ENCODE results near the gene EPN3. TPM values are rescaled to one million over a fixed set of nuclear protein-coding genes. Genes with fewer than 3 reads are reported as not detected.

EPN3 gene
- total and polyA plus RNA-seq, 2 donors (not counting 1 experiment from before 2014, with no cell fraction given), result not detected

- peaks cover 0 to 6% (median 1%) of the 10 kb centered on the region in 4 experiments for H3K27me3 ChIP-seq (replicated peaks in 1 of 4; ENCODE audit: control extremely low read depth in 1 of 4, control insufficient read depth in 3 of 4, insufficient read depth in 4 of 4, low read length in 3 of 4)
- H3K79me2 ChIP-seq (ENCODE audit: control insufficient read depth, insufficient read depth, low read length), result no peaks in the 10 kb centered on the region
- H3K4me2 ChIP-seq (replicated peaks; ENCODE audit: low read depth, low read length, poor library complexity, severe bottlenecking), result no peak overlapping the region
- peaks cover 0 to 3% of the 10 kb centered on the region in 2 experiments for H3K36me3 ChIP-seq (replicated peaks in 1 of 2; ENCODE audit: control extremely low read depth in 1 of 2, control insufficient read depth in 1 of 2, extremely low read depth in 1 of 2, insufficient read depth in 2 of 2, low read length in 1 of 2)
- CTCF ChIA-PET, result interaction anchor here (4.8 kb wide), 1 partner anchor 77 kb away, joined by 45 read pairs; no protein-coding TSS in a partner anchor
- H3K4me3 ChIP-seq (ENCODE audit: control extremely low read depth in 1 of 5, extremely low read depth in 1 of 5, insufficient read depth in 1 of 5, low read depth in 2 of 5, low read length in 4 of 5), result no peak overlapping the region
- ATAC-seq (ENCODE audit: low read depth) (no peak), DNase-seq (no peak)
- intact Hi-C loops (cut with micrococcal nuclease), result loop anchor here (5.0 kb wide), 1 partner anchor 618 kb away; the partner anchor contains the start of gene NME2
- H3K4me3 Mint-ChIP-seq, result no peak overlapping the region
- H3K9me3 Mint-ChIP-seq (ENCODE audit: insufficient read depth), result no peaks in the 10 kb centered on the region
- no peak overlapping the region for H3K27ac ChIP-seq (ENCODE audit: low read length in 2 of 2)
- peaks cover 2% of the 10 kb centered on the region for H3K27me3 Mint-ChIP-seq
- no peaks in the 10 kb centered on the region for H4K20me1 ChIP-seq (ENCODE audit: control insufficient read depth, insufficient read depth, low read length, poor library complexity, severe bottlenecking)
- no peak overlapping the region for H2AFZ ChIP-seq (ENCODE audit: insufficient read depth, low read depth, low read length, poor library complexity, severe bottlenecking)
- TF ChIP-seq, protein P1, sequence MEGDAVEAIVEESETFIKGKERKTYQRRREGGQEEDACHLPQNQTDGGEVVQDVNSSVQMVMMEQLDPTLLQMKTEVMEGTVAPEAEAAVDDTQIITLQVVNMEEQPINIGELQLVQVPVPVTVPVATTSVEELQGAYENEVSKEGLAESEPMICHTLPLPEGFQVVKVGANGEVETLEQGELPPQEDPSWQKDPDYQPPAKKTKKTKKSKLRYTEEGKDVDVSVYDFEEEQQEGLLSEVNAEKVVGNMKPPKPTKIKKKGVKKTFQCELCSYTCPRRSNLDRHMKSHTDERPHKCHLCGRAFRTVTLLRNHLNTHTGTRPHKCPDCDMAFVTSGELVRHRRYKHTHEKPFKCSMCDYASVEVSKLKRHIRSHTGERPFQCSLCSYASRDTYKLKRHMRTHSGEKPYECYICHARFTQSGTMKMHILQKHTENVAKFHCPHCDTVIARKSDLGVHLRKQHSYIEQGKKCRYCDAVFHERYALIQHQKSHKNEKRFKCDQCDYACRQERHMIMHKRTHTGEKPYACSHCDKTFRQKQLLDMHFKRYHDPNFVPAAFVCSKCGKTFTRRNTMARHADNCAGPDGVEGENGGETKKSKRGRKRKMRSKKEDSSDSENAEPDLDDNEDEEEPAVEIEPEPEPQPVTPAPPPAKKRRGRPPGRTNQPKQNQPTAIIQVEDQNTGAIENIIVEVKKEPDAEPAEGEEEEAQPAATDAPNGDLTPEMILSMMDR (IDR thresholded peaks at IDR 0.05), result no peak
- no peak for TF ChIP-seq EZH2 (IDR thresholded peaks at IDR 0.05; ENCODE audit: borderline replicate concordance, insufficient read depth, low read depth, low read length, poor library complexity, severe bottlenecking)
- no peak overlapping the region for H3K27ac Mint-ChIP-seq
- WGBS (ENCODE audit: insufficient coverage), result 97% methylated on average over 19 of the region's 19 CpGs
- H3K9me3 ChIP-seq (ENCODE audit: control extremely low read depth in 1 of 3, control insufficient read depth in 2 of 3, insufficient read depth in 1 of 3, low read length in 2 of 3), result no peaks in the 10 kb centered on the region
- POLR2A ChIA-PET, result no interaction called here
- peaks cover 11% of the 10 kb centered on the region for H3K4me1 Mint-ChIP-seq
- no peak overlapping the region for H3K9ac ChIP-seq (ENCODE audit: low read length)
- H3K4me1 ChIP-seq (ENCODE audit: control insufficient read depth in 2 of 2, insufficient read depth in 2 of 2, low read length in 2 of 2), result peaks cover 9 to 13% of the 10 kb centered on the region in 2 donors
These were observed 16.9 kb downstream of the EPN3 start for GRCh38 chr17:50549256-50549941.

DNA sequence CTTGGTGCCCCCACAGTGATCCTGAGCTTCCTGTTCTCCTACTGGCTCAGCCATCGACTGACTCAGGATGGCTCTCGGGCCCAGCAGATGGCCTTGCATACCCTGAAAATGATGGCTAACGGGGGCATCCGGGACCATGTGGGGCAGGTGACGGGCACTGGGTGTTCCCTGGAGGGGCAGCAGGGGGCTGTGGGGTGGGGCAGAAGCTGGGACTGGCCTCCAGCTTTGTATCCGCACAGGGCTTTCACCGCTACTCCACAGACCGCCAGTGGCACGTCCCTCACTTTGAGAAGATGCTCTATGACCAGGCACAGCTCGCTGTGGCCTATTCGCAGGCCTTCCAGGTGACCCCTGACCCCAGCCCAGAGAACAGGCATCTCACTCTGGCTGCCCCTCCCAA lies 17.4 kb downstream of the EPN3 start:
- 95% methylated on average over 11 of the region's 11 CpGs for WGBS (ENCODE audit: insufficient coverage)
- Mint-ChIP-seq H3K9me3 (ENCODE audit: insufficient read depth) (no peaks in the 10 kb centered on the region), H3K4me1 (peaks cover 10% of the 10 kb centered on the region), H3K4me3 (no peak overlapping the region), H3K27me3 (no peaks in the 10 kb centered on the region), H3K27ac (no peak overlapping the region)
- TF ChIP-seq, protein P1 (IDR thresholded peaks at IDR 0.05), result no peak
- TF ChIP-seq EZH2 (IDR thresholded peaks at IDR 0.05; ENCODE audit: borderline replicate concordance, insufficient read depth, low read depth, low read length, poor library complexity, severe bottlenecking), result no peak
- Histone ChIP-seq H3K79me2 (ENCODE audit: control insufficient read depth, insufficient read depth, low read length) (no peaks in the 10 kb centered on the region), H4K20me1 (ENCODE audit: control insufficient read depth, insufficient read depth, low read length, poor library complexity, severe bottlenecking) (no peaks in the 10 kb centered on the region), H3K4me1 (ENCODE audit: control insufficient read depth in 2 of 2, insufficient read depth in 2 of 2, low read length in 2 of 2) (peaks cover 9 to 13% of the 10 kb centered on the region in 2 donors), H3K9me3 (ENCODE audit: control extremely low read depth in 1 of 3, control insufficient read depth in 2 of 3, insufficient read depth in 1 of 3, low read length in 2 of 3) (no peaks in the 10 kb centered on the region), H3K27ac (ENCODE audit: low read length in 2 of 2) (no peak overlapping the region), H3K36me3 (replicated peaks in 1 of 2; ENCODE audit: control extremely low read depth in 1 of 2, control insufficient read depth in 1 of 2, extremely low read depth in 1 of 2, insufficient read depth in 2 of 2, low read length in 1 of 2) (peaks cover 0 to 3% of the 10 kb centered on the region in 2 experiments), H2AFZ (ENCODE audit: insufficient read depth, low read depth, low read length, poor library complexity, severe bottlenecking) (no peak overlapping the region), H3K4me2 (replicated peaks; ENCODE audit: low read depth, low read length, poor library complexity, severe bottlenecking) (no peak overlapping the region), H3K4me3 (ENCODE audit: control extremely low read depth in 1 of 5, extremely low read depth in 1 of 5, insufficient read depth in 1 of 5, low read depth in 2 of 5, low read length in 4 of 5) (no peak overlapping the region), H3K27me3 (replicated peaks in 1 of 4; ENCODE audit: control extremely low read depth in 1 of 4, control insufficient read depth in 3 of 4, insufficient read depth in 4 of 4, low read length in 3 of 4) (peaks cover 0 to 2% (median 0%) of the 10 kb centered on the region in 4 experiments), H3K9ac (ENCODE audit: low read length) (no peak overlapping the region)
- ATAC-seq (ENCODE audit: low read depth) (no peak), DNase-seq (no peak)
- ChIA-PET POLR2A (no interaction called here), CTCF (interaction anchor here (1.5 kb wide), 1 partner anchor 147 kb away, joined by 7 read pairs; no protein-coding TSS in a partner anchor)
- intact Hi-C loops (cut with micrococcal nuclease), result loop anchor here (5.0 kb wide), 1 partner anchor 617 kb away; the partner anchor contains the start of gene NME2

All from B cell (primary cell).